ENCODE data around the gene VPS8. TPM values are rescaled to one million over a fixed set of nuclear protein-coding genes. Genes with fewer than 3 reads are reported as not detected.

The VPS8 gene
- total and polyA plus RNA-seq, 2 of the 8 experiments (the other 6 are each of a cell fraction or from before 2014, with no cell fraction given), result 13.0 to 41.0 TPM

GRCh38 chr3:185062191-185062590 lies 250.2 kb downstream of the VPS8 start:
- H4K8ac ChIP-seq (ENCODE audit: extremely low read depth, insufficient read depth, low read length), result no peak overlapping the region
- H3K4ac ChIP-seq (replicated peaks; ENCODE audit: insufficient read length, low read depth, low read length), result no peak overlapping the region
- no peak overlapping the region for H4K5ac ChIP-seq (ENCODE audit: insufficient read length, low read depth, low read length)
- POLR2A ChIA-PET (ENCODE audit: partially characterized antibody), result interaction anchor here (1.0 kb wide), 1 partner anchor 67 kb away, joined by 4 read pairs; no protein-coding TSS in a partner anchor
- H3K23me2 ChIP-seq (ENCODE audit: low read depth, low read length), result no peaks in the 10 kb centered on the region
- H2BK120ac ChIP-seq (replicated peaks; ENCODE audit: low read depth, low read length), result no peak overlapping the region
- H3K79me1 ChIP-seq (ENCODE audit: low read depth, low read length), result no peaks in the 10 kb centered on the region
- H2BK20ac ChIP-seq (ENCODE audit: low read length), result no peak overlapping the region
- no peak overlapping the region for H2BK12ac ChIP-seq (ENCODE audit: low read depth, low read length)
- no peak overlapping the region for H2AK5ac ChIP-seq (ENCODE audit: low read depth, low read length)
- no peaks in the 10 kb centered on the region for H3K4me1 ChIP-seq (replicated peaks in 1 of 4; ENCODE audit: control insufficient read depth in 3 of 4, insufficient read depth in 4 of 4, low read length in 3 of 4)
- H2BK15ac ChIP-seq (ENCODE audit: low read length), result no peak overlapping the region
- DNase-seq (ENCODE audit: low read depth in 1 of 2, low spot score in 2 of 2), result no peak
- no peak overlapping the region for H3K14ac ChIP-seq (ENCODE audit: insufficient read length)
- no peak overlapping the region for H3K18ac ChIP-seq (ENCODE audit: extremely low read depth, low read length)
- peaks cover 10 to 14% of the 10 kb centered on the region in 2 experiments; a peak in 3 of 4 replicates for H3K9me3 ChIP-seq (ENCODE audit: insufficient read depth in 2 of 2, low read depth in 1 of 2, low read length in 1 of 2)
- no peaks in the 10 kb centered on the region for H3K79me2 ChIP-seq (ENCODE audit: control insufficient read depth in 1 of 2, insufficient read depth in 2 of 2, low read length in 2 of 2)
- H2BK5ac ChIP-seq (ENCODE audit: low read depth, low read length), result no peak overlapping the region
- H3K23ac ChIP-seq (ENCODE audit: insufficient read length), result no peak overlapping the region
- H3K56ac ChIP-seq (replicated peaks; ENCODE audit: insufficient read length, low read depth, low read length), result no peak overlapping the region
- no peaks in the 10 kb centered on the region for H3K36me3 ChIP-seq (ENCODE audit: control insufficient read depth in 2 of 4, insufficient read depth in 4 of 4, low read length in 3 of 4)
- H3K4me2 ChIP-seq (ENCODE audit: insufficient read depth in 1 of 2, low read depth in 2 of 2, low read length in 2 of 2), result no peak overlapping the region
- no peaks in the 10 kb centered on the region for H3K27me3 ChIP-seq (replicated peaks in 1 of 4; ENCODE audit: control insufficient read depth in 3 of 4, extremely low read depth in 1 of 4, insufficient read depth in 3 of 4, low read length in 3 of 4)
- H4K20me1 ChIP-seq (replicated peaks in 1 of 2; ENCODE audit: control insufficient read depth in 1 of 2, insufficient read depth in 2 of 2, low read length in 2 of 2), result no peaks in the 10 kb centered on the region
- no peak overlapping the region for H3K4me3 ChIP-seq (ENCODE audit: extremely low read depth in 1 of 4, insufficient read depth in 2 of 4, low read depth in 3 of 4, low read length in 4 of 4)
- H3K9ac ChIP-seq (replicated peaks in 1 of 4; ENCODE audit: extremely low read depth in 1 of 4, low read depth in 3 of 4, low read length in 3 of 4), result no peak overlapping the region
- no peak overlapping the region for H3K27ac ChIP-seq (ENCODE audit: low read depth, low read length)
- H4K91ac ChIP-seq (replicated peaks; ENCODE audit: insufficient read length, low read length), result no peak overlapping the region
- CTCF ChIA-PET (ENCODE audit: partially characterized antibody), result interaction anchor here (10.4 kb wide), 1 partner anchor 14 kb away, joined by 97 read pairs; no protein-coding TSS in a partner anchor
- FAIRE-seq, result no peak
- no peak overlapping the region for H2AFZ ChIP-seq (ENCODE audit: low read length)
- TF ChIP-seq HDAC6 (IDR thresholded peaks at IDR 0.05; ENCODE audit: low read depth, low read length) (no peak), JUND (IDR thresholded peaks at IDR 0.05; ENCODE audit: low read length) (no peak), YY1 (IDR thresholded peaks at IDR 0.05; ENCODE audit: low read depth, low read length) (no peak), EP300 (IDR thresholded peaks at IDR 0.05; ENCODE audit: borderline replicate concordance in 1 of 2, low read depth in 2 of 2, low read length in 2 of 2) (no peak), FOSL1 (IDR thresholded peaks at IDR 0.05; ENCODE audit: insufficient read depth, low read depth, low read length) (no peak), RXRA (IDR thresholded peaks at IDR 0.05; ENCODE audit: insufficient read depth, low read depth, low read length) (no peak), BRCA1 (IDR thresholded peaks at IDR 0.05; ENCODE audit: low read depth, low read length) (no peak), NANOG (IDR thresholded peaks at IDR 0.05; ENCODE audit: insufficient read depth, low read depth, low read length, poor library complexity, severe bottlenecking) (no peak), KDM5A (IDR thresholded peaks at IDR 0.05; ENCODE audit: low read length) (no peak)
